ENCODE results near the gene C6orf62.

DNA sequence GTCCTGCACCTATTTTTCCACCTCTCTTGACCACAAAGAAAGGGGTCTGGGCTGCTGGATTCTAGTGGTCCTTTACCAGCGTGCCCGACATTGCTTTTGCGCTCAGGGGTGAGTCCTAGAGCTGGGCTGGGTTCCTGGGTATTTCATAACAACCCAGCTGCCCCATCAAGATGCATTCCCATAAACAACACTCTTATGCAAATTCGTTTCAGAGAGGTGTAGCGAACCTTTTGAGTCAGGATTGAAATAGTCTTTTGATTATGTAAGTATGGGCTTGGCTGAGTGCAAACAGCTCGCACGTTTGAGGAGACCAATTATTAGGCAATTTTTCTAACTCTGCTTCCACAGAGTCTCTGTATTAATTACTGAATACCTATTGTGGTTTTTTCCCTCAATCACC is 38.4 kb downstream of the C6orf62 start:
- TF ChIP-seq, protein P1, sequence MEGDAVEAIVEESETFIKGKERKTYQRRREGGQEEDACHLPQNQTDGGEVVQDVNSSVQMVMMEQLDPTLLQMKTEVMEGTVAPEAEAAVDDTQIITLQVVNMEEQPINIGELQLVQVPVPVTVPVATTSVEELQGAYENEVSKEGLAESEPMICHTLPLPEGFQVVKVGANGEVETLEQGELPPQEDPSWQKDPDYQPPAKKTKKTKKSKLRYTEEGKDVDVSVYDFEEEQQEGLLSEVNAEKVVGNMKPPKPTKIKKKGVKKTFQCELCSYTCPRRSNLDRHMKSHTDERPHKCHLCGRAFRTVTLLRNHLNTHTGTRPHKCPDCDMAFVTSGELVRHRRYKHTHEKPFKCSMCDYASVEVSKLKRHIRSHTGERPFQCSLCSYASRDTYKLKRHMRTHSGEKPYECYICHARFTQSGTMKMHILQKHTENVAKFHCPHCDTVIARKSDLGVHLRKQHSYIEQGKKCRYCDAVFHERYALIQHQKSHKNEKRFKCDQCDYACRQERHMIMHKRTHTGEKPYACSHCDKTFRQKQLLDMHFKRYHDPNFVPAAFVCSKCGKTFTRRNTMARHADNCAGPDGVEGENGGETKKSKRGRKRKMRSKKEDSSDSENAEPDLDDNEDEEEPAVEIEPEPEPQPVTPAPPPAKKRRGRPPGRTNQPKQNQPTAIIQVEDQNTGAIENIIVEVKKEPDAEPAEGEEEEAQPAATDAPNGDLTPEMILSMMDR (IDR thresholded peaks at IDR 0.05; ENCODE audit: low read depth, low read length), result no peak
- TF ChIP-seq EZH2phosphoT487 (IDR thresholded peaks at IDR 0.05; ENCODE audit: low read depth), result no peak
